ENCODE measurements around the gene CPT1B. TPM values are rescaled to one million over a fixed set of nuclear protein-coding genes. Genes with fewer than 3 reads are reported as not detected.
A peak's percentile ranks its signal among the peaks of the same experiment; 100 is the strongest.
"Not testable (repeated sequence)": the region's sequence is repeated elsewhere in the genome, so short reads cannot be mapped to it uniquely, and the experiment has no call there.

The CPT1B gene
- total RNA-seq, 1 donor from 2014 or later, result 81.2 TPM

DNA sequence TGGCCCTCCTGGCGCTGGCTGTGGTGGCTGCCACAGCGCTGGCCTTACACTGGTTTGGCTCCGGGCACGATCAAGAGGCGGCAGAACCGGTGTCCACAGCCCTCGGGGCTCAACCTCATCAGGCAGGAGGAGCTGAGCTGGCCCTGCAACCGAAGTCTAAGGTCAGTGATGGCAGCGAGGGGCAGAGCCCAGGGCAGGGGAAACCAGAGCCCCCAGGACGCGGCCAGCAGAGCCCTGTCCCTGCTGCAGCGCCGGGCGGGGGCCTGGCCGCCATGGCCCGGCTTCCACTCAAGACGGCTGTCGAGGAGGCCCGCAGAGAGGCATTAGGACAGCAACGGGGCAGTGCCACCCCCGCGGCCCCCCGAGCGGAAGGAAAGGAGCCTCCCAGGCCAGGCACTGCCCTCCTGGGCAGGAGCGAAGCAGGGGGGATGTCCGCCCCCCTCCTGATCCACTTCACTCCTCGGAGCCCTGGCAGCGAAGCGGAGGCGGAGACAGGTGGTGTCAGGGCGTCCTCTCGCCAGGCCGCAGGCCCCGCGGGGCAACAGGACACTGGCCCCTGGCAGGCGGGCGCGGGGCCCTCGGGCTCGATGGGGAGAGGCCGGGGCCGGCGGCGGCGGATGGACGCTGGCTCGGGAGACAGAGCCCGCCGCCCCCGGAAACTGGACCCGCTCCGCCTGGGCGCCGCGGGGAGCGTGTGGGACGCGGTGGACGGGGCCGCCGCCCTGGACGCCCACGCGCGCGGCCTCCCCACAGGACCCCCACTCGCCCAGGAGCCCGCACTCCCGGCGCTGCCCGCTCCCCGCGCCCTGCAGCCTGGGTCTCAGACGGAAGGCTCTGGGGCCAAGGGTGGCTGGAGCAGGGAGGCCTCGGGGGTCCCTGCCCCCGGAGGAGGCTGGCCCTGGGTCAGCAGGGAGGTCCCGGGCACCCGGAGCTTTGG is 31.6 kb downstream of the CPT1B start:
- Mint-ChIP-seq H3K27me3 (ENCODE audit: low read depth) (peaks cover 8% of the 10 kb centered on the region), H3K9me3 (no peaks in the 10 kb centered on the region), H3K4me1 (no peaks in the 10 kb centered on the region), H3K36me3 (ENCODE audit: low read depth) (no peaks in the 10 kb centered on the region), H3K4me3 (no peak overlapping the region), H3K27ac (ENCODE audit: unreplicated experiment) (no peak overlapping the region)
- TF ChIP-seq, protein P1, sequence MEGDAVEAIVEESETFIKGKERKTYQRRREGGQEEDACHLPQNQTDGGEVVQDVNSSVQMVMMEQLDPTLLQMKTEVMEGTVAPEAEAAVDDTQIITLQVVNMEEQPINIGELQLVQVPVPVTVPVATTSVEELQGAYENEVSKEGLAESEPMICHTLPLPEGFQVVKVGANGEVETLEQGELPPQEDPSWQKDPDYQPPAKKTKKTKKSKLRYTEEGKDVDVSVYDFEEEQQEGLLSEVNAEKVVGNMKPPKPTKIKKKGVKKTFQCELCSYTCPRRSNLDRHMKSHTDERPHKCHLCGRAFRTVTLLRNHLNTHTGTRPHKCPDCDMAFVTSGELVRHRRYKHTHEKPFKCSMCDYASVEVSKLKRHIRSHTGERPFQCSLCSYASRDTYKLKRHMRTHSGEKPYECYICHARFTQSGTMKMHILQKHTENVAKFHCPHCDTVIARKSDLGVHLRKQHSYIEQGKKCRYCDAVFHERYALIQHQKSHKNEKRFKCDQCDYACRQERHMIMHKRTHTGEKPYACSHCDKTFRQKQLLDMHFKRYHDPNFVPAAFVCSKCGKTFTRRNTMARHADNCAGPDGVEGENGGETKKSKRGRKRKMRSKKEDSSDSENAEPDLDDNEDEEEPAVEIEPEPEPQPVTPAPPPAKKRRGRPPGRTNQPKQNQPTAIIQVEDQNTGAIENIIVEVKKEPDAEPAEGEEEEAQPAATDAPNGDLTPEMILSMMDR (conservative IDR thresholded peaks at IDR 0.05), result no peak
- DNase-seq (ENCODE audit: low read depth, low spot score), result no peak

DNA sequence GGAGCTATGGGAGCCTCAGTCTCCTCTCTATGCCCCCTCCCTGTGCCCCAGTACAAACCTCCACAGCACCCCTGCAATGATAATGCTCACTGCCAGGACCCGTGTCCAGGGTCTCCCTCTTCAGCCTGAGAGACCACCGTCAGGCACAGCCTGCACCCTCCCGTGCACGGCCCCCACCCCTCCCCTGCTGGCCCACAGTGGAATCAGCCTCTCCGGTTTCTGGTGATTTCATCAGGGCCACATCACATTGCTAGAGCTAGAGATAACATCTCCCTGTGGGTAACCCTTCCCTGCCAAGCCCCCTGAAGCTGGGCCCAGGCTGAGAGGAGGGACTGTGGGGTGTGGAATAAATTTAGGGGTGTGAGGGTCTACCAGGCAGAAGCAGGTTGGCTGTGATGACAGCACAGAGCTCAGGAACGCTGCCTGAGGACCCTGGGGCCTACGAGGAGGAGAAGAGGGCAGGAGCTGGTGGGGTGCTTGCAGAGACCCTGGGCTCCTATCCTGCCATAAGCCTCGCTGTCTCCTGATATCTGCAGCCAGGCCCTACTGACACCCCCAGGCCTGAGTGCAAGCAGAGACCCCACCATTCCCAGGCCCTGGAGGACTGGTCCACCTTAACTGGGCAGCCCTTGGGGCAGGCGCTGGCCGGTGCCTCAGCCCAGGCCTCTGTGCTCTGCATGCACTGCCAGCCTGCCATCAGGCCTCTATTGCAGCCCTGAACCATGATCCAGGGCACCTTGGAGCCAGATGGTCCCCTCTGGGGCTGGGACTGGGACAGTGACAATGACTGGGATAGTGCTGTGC is 32.5 kb downstream of the CPT1B start, which contains the start of gene KLHDC7B:
TSS of gene KLHDC7B (plus strand) at position 378 of the 804 bp plus-strand sequence. CDS start at position 723, 345 bp downstream.
- Mint-ChIP-seq H3K27ac (ENCODE audit: unreplicated experiment) (no peak within 1 kb of the TSS), H3K4me3 (no peak within 1 kb of the TSS), H3K9me3 (no peaks in the 10 kb centered on the region), H3K27me3 (ENCODE audit: low read depth) (peaks cover 10% of the 10 kb centered on the region), H3K36me3 (ENCODE audit: low read depth) (no peaks in the 10 kb centered on the region), H3K4me1 (no peaks in the 10 kb centered on the region)
- TF ChIP-seq, protein P1 (conservative IDR thresholded peaks at IDR 0.05), result no peak
- DNase-seq (ENCODE audit: low read depth, low spot score), result no peak

DNA sequence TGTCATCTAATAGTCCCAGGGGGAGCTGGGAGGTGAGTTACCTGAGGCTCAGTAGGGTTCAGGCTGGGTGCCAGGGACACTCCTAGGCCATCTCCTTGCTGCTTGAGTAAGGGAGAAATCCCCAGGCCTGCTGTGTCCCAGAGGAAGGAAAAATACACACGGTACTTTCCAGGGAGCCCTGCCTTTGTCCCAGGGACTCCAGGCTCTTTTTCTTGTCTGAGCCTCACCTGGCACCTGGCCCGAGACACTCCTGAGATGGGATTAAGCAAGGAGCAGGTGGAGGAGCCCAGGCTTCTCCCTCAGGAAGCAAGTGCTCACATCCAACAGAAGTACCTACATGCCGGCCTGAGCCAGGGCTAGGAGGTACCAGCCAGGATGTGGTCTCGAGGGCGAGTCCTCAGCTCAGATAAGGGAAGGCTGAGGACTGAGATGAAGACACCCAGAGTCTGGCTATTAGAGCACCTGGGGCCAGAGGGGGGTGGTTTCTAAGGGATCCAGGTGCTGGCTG is 33.4 kb downstream of the CPT1B start:
- no peak overlapping the region for H3K4me3 Mint-ChIP-seq
- H3K27ac Mint-ChIP-seq (ENCODE audit: unreplicated experiment), result no peak overlapping the region
- TF ChIP-seq, protein P1 (conservative IDR thresholded peaks at IDR 0.05), result no peak
- H3K4me1 Mint-ChIP-seq, result no peaks in the 10 kb centered on the region
- H3K36me3 Mint-ChIP-seq (ENCODE audit: low read depth), result no peaks in the 10 kb centered on the region
- no peaks in the 10 kb centered on the region for H3K9me3 Mint-ChIP-seq
- DNase-seq (ENCODE audit: low read depth, low spot score), result no peak
- peaks cover 14% of the 10 kb centered on the region for H3K27me3 Mint-ChIP-seq (ENCODE audit: low read depth)

DNA sequence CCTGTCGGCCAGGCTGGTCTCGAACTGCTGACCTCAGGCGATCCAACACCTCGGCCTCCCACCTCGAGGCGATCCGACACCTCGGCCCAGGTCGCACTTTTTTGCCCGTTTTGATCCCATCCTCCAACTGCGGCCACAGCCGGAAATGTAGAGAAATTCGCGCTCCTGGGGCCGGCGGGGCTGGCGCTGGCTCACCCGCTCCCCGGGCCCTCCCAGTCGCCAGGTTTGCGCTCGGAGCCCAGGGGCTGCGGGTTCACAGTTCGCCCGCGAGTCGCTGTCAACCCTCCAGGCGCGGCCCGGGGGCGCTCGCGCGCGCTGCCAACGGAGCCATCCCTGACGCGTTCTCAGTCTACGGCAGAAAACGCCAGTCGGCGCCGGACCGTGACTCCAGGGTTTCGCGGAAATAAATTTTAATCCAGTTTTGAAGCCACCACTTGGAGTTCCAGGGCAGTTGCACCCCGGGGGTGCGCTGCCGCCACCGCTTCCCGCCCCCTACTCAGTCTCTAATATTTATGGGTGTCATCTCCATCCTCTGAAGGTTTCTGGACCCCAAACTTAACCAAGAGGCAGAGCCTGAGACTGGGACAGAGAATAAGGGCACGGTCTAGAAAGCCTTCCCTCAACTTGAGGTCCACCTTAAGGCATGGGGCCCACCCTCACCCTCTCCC is 34.0 kb downstream of the CPT1B start:
- H3K27me3 Mint-ChIP-seq (ENCODE audit: low read depth), result peaks cover 14% of the 10 kb centered on the region
- TF ChIP-seq, protein P1 (conservative IDR thresholded peaks at IDR 0.05), result peak; percentile 59
- H3K4me3 Mint-ChIP-seq, result no peak overlapping the region
- H3K9me3 Mint-ChIP-seq, result no peaks in the 10 kb centered on the region
- H3K27ac Mint-ChIP-seq (ENCODE audit: unreplicated experiment), result no peak overlapping the region
- DNase-seq (ENCODE audit: low read depth, low spot score), result peak; percentile 84
- H3K4me1 Mint-ChIP-seq, result no peaks in the 10 kb centered on the region
- H3K36me3 Mint-ChIP-seq (ENCODE audit: low read depth), result no peaks in the 10 kb centered on the region

DNA sequence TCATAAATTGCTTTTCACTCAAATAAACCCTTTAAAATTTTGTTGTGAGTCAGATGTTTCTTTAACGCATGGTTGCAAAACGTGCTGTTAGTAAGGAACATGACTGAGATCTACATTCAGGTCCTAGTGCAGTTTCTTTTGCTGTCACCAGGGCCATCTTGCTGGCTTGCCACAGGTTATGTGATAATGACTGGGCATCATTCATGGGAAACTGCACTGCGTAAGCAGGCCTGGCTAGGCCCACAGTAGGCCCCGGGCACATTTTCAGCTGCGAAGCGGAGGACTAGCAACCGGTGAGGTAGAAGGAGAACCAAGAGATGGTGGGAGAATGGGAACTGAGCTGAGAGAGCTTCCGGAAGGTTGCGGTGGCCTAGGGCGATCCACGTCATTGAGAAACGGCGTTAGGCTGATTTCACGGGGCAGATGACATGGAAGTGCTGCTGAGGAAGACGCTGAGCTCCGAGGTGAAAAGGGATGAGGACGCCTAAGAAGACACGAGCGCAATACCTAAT is 35.8 kb downstream of the CPT1B start:
- Mint-ChIP-seq H3K27me3 (ENCODE audit: low read depth) (peaks cover 18% of the 10 kb centered on the region), H3K27ac (ENCODE audit: unreplicated experiment) (no peak overlapping the region), H3K36me3 (ENCODE audit: low read depth) (no peaks in the 10 kb centered on the region), H3K4me1 (no peaks in the 10 kb centered on the region), H3K9me3 (no peaks in the 10 kb centered on the region), H3K4me3 (no peak overlapping the region)
- DNase-seq (ENCODE audit: low read depth, low spot score), result no peak
- TF ChIP-seq, protein P1 (conservative IDR thresholded peaks at IDR 0.05), result no peak

DNA sequence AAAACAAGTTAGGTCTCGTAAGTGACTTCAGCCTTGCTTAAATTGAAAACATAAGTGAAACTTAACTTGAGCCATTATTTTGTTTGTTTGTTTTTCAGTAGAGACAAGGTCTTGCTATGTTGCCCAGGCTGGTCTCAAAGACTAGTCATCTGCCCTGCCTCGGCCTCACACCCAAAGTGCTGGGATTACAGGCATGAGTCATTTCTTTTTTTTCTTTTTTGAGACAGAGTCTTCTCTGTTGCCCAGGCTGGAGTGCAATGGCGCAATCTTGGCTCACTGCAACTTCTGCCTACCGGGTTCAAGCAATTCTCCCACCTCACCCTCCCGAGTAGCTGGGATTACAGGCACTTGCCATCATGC is 36.6 kb downstream of the CPT1B start:
- H3K9me3 Mint-ChIP-seq; H3K36me3 Mint-ChIP-seq (ENCODE audit: low read depth); H3K4me3 Mint-ChIP-seq; H3K27ac Mint-ChIP-seq (ENCODE audit: unreplicated experiment); H3K4me1 Mint-ChIP-seq; DNase-seq (ENCODE audit: low read depth, low spot score): not testable (repeated sequence)
- peaks cover 24% of the 10 kb centered on the region for H3K27me3 Mint-ChIP-seq (ENCODE audit: low read depth)
